ENCODE data around the gene SHROOM3. TPM values are rescaled to one million over a fixed set of nuclear protein-coding genes. Genes with fewer than 3 reads are reported as not detected.

Gene SHROOM3
- polyA plus RNA-seq, 1 experiment = 9.5 TPM

DNA sequence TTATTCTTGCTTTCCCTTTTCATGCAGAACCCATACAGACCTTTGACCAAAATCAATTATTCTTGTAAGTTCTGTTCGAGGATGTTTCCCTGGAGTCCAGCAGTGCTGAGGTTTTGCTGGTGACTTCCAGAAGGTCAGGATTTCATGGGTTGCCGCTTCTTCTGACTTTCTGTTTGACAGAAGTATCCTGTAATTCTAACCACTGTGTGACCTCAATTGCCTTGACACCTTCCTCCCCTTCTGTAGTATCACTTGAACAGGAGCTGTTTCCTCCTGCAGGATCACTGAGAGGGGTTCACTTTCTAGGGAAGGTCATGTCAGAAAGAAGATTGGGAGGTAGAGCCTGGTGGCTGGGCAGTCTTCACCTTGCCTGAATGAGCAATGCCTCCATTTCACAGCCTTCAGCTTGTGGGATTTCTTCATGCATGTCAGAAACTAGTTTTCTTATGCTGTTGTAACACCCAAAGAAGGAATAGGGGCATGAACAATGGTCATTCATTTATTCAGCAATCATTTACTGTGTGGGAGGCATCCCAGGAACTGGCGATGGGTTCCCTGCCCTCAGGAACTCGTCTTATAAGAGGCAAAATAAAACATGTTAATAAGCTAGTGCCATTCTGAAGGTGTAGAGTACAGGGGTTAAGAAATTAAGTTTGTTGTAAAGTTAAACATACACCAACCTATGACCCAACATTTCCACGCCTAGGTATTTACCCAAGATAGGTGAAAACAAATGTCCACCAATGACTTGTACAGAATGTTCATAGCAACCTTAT is 257.0 kb downstream of the SHROOM3 start:
- no peak for DNase-seq (ENCODE audit: low read depth, low spot score)
- TF ChIP-seq, protein P1, sequence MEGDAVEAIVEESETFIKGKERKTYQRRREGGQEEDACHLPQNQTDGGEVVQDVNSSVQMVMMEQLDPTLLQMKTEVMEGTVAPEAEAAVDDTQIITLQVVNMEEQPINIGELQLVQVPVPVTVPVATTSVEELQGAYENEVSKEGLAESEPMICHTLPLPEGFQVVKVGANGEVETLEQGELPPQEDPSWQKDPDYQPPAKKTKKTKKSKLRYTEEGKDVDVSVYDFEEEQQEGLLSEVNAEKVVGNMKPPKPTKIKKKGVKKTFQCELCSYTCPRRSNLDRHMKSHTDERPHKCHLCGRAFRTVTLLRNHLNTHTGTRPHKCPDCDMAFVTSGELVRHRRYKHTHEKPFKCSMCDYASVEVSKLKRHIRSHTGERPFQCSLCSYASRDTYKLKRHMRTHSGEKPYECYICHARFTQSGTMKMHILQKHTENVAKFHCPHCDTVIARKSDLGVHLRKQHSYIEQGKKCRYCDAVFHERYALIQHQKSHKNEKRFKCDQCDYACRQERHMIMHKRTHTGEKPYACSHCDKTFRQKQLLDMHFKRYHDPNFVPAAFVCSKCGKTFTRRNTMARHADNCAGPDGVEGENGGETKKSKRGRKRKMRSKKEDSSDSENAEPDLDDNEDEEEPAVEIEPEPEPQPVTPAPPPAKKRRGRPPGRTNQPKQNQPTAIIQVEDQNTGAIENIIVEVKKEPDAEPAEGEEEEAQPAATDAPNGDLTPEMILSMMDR (IDR thresholded peaks at IDR 0.05; ENCODE audit: low read depth, low read length) = no peak
- H3K27me3 ChIP-seq (ENCODE audit: control insufficient read depth, insufficient read depth, low read length) = no peaks in the 10 kb centered on the region
- H3K27ac ChIP-seq (ENCODE audit: low read depth, low read length) = no peak overlapping the region
- H3K9me3 ChIP-seq (ENCODE audit: control insufficient read depth, insufficient read depth, low read length) = no peaks in the 10 kb centered on the region
- ChIA-PET CTCF (no interaction called here), POLR2A (interaction anchor here (0.7 kb wide), 1 partner anchor 11 kb away, joined by 3 read pairs; no protein-coding TSS in a partner anchor)
- H3K4me3 ChIP-seq (ENCODE audit: low read depth, low read length) = no peak overlapping the region

- POLR2A ChIA-PET = interaction anchor here (0.7 kb wide), 1 partner anchor 10 kb away, joined by 3 read pairs; no protein-coding TSS in a partner anchor
- Histone ChIP-seq H3K4me3 (ENCODE audit: low read depth, low read length) (no peak overlapping the region), H3K9me3 (ENCODE audit: control insufficient read depth, insufficient read depth, low read length) (no peaks in the 10 kb centered on the region), H3K27me3 (ENCODE audit: control insufficient read depth, insufficient read depth, low read length) (no peaks in the 10 kb centered on the region), H3K27ac (ENCODE audit: low read depth, low read length) (no peak overlapping the region)
- CTCF ChIA-PET = no interaction called here
- TF ChIP-seq, protein P1 (IDR thresholded peaks at IDR 0.05; ENCODE audit: low read depth, low read length) = no peak
- DNase-seq (ENCODE audit: low read depth, low spot score) = no peak
Measured at GRCh38 chr4:76692761-76693160, 257.7 kb downstream of the SHROOM3 start.

DNA sequence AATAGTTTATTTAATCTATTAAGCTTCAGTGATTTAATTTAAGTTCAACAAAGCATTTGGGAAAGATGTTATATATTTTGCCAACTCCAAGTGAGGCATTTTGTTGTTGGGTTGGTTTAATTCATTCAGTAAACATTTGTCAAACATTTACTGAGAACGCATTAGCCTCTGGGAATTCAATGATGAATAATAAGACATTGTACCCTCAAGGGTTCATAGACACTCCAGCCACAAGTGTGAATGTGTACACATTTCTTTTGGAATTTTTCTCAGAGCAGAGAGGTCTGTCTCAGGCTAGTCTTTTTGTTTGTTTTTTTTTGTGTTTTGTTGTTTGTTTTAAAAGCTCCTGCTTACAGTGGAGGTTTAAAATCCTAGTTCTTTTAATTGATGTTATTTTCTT is 259.0 kb downstream of the SHROOM3 start:
- Histone ChIP-seq H3K27ac (ENCODE audit: low read depth, low read length) (no peak overlapping the region), H3K27me3 (ENCODE audit: control insufficient read depth, insufficient read depth, low read length) (no peaks in the 10 kb centered on the region), H3K4me3 (ENCODE audit: low read depth, low read length) (no peak overlapping the region), H3K9me3 (ENCODE audit: control insufficient read depth, insufficient read depth, low read length) (no peaks in the 10 kb centered on the region)
- TF ChIP-seq, protein P1 (IDR thresholded peaks at IDR 0.05; ENCODE audit: low read depth, low read length) = no peak
- ChIA-PET POLR2A (no interaction called here), CTCF (no interaction called here)
- no peak for DNase-seq (ENCODE audit: low read depth, low spot score)

DNA sequence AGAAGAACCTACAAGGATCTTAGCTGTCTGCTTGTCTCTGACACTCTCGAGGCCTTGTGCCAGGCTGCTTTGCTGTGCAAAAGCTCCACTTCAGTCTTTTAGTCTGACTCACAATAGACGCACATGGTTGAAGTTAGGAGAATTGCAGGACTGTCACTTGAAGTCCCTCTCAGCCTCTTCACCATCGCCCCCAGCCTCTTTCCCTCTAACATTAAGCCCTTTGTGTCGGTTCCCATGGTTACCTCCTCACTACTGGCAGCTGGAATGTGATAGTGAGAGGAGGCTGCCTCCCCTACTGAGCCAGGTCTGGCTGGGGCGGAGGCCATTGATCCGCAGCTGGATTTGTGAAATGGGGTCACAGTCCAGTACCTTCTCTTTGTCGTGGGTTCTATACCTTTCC is 261.1 kb downstream of the SHROOM3 start:
- H3K27me3 ChIP-seq (ENCODE audit: control insufficient read depth, insufficient read depth, low read length) = no peaks in the 10 kb centered on the region
- no peak for DNase-seq (ENCODE audit: low read depth, low spot score)
- ChIA-PET CTCF (no interaction called here), POLR2A (interaction anchor here (0.5 kb wide), 1 partner anchor 168 kb away, joined by 3 read pairs; no protein-coding TSS in a partner anchor)
- no peak overlapping the region for H3K4me3 ChIP-seq (ENCODE audit: low read depth, low read length)
- TF ChIP-seq, protein P1 (IDR thresholded peaks at IDR 0.05; ENCODE audit: low read depth, low read length) = no peak
- no peaks in the 10 kb centered on the region for H3K9me3 ChIP-seq (ENCODE audit: control insufficient read depth, insufficient read depth, low read length)
- H3K27ac ChIP-seq (ENCODE audit: low read depth, low read length) = no peak overlapping the region

GRCh38 chr4:76697129-76697803 is 262.2 kb downstream of the SHROOM3 start:
- Histone ChIP-seq H3K27me3 (ENCODE audit: control insufficient read depth, insufficient read depth, low read length) (no peaks in the 10 kb centered on the region), H3K27ac (ENCODE audit: low read depth, low read length) (no peak overlapping the region), H3K4me3 (ENCODE audit: low read depth, low read length) (no peak overlapping the region), H3K9me3 (ENCODE audit: control insufficient read depth, insufficient read depth, low read length) (no peaks in the 10 kb centered on the region)
- TF ChIP-seq, protein P1 (IDR thresholded peaks at IDR 0.05; ENCODE audit: low read depth, low read length) = no peak
- no peak for DNase-seq (ENCODE audit: low read depth, low spot score)
- ChIA-PET POLR2A (interaction anchor here (1.0 kb wide), 1 partner anchor 8 kb away, joined by 4 read pairs; no protein-coding TSS in a partner anchor), CTCF (interaction anchor here (0.6 to 1.0 kb wide), 2 partner anchors 35 to 69 kb away, joined by 3 to 4 read pairs; no protein-coding TSS in a partner anchor)
